Dendritic cell treated with granulocyte-macrophage colony-stimulating factor and Interleukin-4, amounts not matched to agents 40 ng/mL and 50 ng/mL, for 4 days (primary cell): ENCODE measurements around the gene PSORS1C2.

Experiments
- H3K27ac Mint-ChIP-seq: one replicate; pipeline ENCODE4 v1.8.0; 2022; ENCODE audit warnings: mild to moderate bottlenecking, mixed read lengths
- H3K27me3 Mint-ChIP-seq: one replicate; pipeline ENCODE4 v1.8.0; 2022; ENCODE audit warnings: mild to moderate bottlenecking, mixed read lengths
- H3K36me3 Mint-ChIP-seq: one replicate; pipeline ENCODE4 v1.8.0; 2022; ENCODE audit warnings: low read depth, mixed read lengths
- H3K4me1 Mint-ChIP-seq: one replicate; pipeline ENCODE4 v1.8.0; 2022; ENCODE audit warnings: low read depth, mixed read lengths
- H3K4me3 Mint-ChIP-seq: one replicate; pipeline ENCODE4 v1.8.0; 2022; ENCODE audit warnings: mild to moderate bottlenecking, moderate library complexity, mixed read lengths
- H3K9me3 Mint-ChIP-seq: one replicate; pipeline ENCODE4 v1.8.0; 2022; ENCODE audit warnings: mixed read lengths
- intact Hi-C: fragments of 100-400 bp; cut with micrococcal nuclease; formaldehyde crosslinking; loops from one replicate; pipeline ENCODE4 v1.15.0; 2022

PSORS1C2 gene

DNA sequence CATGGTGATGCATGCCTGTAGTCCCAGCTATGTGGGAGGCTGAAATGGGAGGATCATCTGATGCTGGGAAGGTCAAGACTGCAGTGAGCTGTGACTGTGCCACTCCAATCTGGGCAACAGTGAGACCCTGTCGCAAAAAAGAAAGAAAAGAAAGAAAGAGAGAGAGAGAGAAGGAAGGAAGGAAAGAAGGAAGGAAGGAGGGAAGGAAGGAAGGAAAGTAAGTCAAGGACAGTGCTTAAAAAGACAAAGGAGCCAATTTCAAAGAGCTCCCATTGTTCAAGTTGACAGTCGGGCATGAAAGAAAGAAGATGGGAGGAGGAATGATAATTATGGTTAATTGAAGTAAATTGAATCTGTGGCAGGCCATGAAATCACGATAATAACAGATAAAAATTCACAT is 42.7 kb downstream of the PSORS1C2 start:
- H3K36me3 Mint-ChIP-seq, result no peaks in the 10 kb centered on the region
- intact Hi-C loops, result no loop called here
- H3K27ac Mint-ChIP-seq, result no peak overlapping the region

DNA sequence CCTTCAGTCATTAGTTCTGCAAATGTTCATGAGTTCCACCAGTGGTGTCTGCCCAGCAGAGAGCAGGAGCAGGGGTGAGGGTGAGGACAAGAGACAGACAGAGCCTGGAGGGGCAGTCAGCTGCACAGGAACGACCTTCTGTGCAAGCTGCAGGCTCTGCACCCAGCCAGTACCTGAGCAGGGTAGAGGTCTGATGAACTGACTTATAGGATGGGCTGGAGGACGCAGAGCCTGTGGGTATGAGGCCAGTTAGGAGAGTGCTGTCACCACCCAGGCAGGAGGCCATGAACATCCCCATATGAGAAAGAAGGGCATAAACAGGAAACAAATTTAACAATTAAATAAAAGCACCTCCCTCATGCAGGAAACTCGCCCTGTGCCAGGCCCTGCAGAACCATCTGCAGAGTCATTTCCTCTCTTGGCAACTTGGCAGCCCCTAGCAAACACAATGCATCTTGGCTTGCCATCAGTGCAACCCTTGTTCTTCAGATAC is 44.4 kb downstream of the PSORS1C2 start:
- intact Hi-C loops, result no loop called here
- Mint-ChIP-seq H3K9me3 (no peaks in the 10 kb centered on the region), H3K36me3 (no peaks in the 10 kb centered on the region), H3K27ac (peak overlapping the region; percentile 67), H3K27me3 (no peaks in the 10 kb centered on the region), H3K4me1 (peaks cover 45% of the 10 kb centered on the region), H3K4me3 (peak overlapping the region; percentile 27)

More for the DNA sequence above, 42.7 kb downstream of the PSORS1C2 start:
- no peak overlapping the region for H3K4me3 Mint-ChIP-seq
- H3K9me3 Mint-ChIP-seq, result no peaks in the 10 kb centered on the region
- no peaks in the 10 kb centered on the region for H3K27me3 Mint-ChIP-seq
- H3K4me1 Mint-ChIP-seq, result peaks cover 45% of the 10 kb centered on the region

- no peak overlapping the region for H3K4me3 Mint-ChIP-seq
- H3K27ac Mint-ChIP-seq, result no peak overlapping the region
- H3K9me3 Mint-ChIP-seq, result no peaks in the 10 kb centered on the region
- H3K27me3 Mint-ChIP-seq, result no peaks in the 10 kb centered on the region
- intact Hi-C loops, result no loop called here
- peaks cover 38% of the 10 kb centered on the region for H3K4me1 Mint-ChIP-seq
- no peaks in the 10 kb centered on the region for H3K36me3 Mint-ChIP-seq
Observed at GRCh38 chr6:31092769-31093505, 45.9 kb downstream of the PSORS1C2 start.

DNA sequence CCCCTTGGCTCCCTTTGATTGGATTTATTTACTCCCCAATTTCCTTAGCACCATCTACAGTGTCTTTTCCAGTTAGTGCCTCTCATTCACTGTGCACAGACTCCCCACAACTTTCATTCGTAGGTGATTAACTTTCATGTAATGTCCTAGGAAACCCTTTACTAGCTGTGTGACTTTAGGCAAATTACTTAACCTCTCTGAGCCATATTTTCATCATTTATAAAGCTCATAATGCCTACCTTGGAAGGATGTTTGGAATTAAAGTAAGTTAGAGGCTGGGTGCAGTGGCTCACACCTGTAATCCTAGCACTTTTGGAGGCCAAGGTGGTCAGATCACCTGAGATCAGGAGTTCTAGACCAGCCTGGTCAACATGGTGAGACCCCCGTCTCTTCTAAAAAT is 46.6 kb downstream of the PSORS1C2 start:
- Mint-ChIP-seq H3K36me3 (no peaks in the 10 kb centered on the region), H3K4me1 (peaks cover 37% of the 10 kb centered on the region), H3K4me3 (no peak overlapping the region), H3K27ac (no peak overlapping the region), H3K27me3 (no peaks in the 10 kb centered on the region), H3K9me3 (no peaks in the 10 kb centered on the region)
- intact Hi-C loops, result no loop called here

DNA sequence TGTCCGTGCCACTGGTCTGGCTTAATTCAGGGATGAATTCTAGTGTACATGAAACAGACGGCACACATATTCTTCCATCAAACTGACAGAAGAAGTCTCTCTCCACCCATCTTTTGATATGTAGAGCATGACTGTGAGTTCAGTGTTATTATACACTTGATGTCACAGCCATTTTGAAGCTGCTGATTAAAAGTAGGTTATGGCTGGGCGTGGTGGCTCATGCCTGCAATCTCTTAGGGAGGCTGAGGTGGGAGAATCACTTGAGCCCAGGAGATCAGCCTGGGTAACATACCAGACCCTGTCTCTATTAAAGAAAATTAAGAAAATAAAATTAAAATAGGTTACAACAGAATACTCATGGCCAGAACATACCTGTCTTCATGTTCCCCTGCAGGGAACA is 47.2 kb downstream of the PSORS1C2 start:
- Mint-ChIP-seq H3K27me3 (peaks cover 4% of the 10 kb centered on the region), H3K4me1 (peaks cover 31% of the 10 kb centered on the region), H3K4me3 (no peak overlapping the region), H3K9me3 (no peaks in the 10 kb centered on the region), H3K27ac (no peak overlapping the region), H3K36me3 (no peaks in the 10 kb centered on the region)
- intact Hi-C loops, result no loop called here

- no peaks in the 10 kb centered on the region for H3K36me3 Mint-ChIP-seq
- H3K9me3 Mint-ChIP-seq, result no peaks in the 10 kb centered on the region
- H3K27ac Mint-ChIP-seq, result no peak overlapping the region
- intact Hi-C loops, result no loop called here
- peaks cover 8% of the 10 kb centered on the region for H3K27me3 Mint-ChIP-seq
- H3K4me3 Mint-ChIP-seq, result no peak overlapping the region
- H3K4me1 Mint-ChIP-seq, result peaks cover 24% of the 10 kb centered on the region
Observed at GRCh38 chr6:31090973-31091364, 47.9 kb downstream of the PSORS1C2 start.

GRCh38 chr6:31090275-31090972 is 48.4 kb downstream of the PSORS1C2 start:
- intact Hi-C loops, result no loop called here
- H3K36me3 Mint-ChIP-seq, result no peaks in the 10 kb centered on the region
- no peaks in the 10 kb centered on the region for H3K9me3 Mint-ChIP-seq
- H3K27ac Mint-ChIP-seq, result no peak overlapping the region
- H3K4me3 Mint-ChIP-seq, result no peak overlapping the region
- peaks cover 10% of the 10 kb centered on the region for H3K27me3 Mint-ChIP-seq
- H3K4me1 Mint-ChIP-seq, result peaks cover 22% of the 10 kb centered on the region
